GM21447 (cell line): ENCODE measurements around the gene C16orf95.
"Not testable (repeated sequence)": the region's sequence is repeated elsewhere in the genome, so short reads cannot be mapped to it uniquely, and the experiment has no call there.

Experiments used
- ATAC-seq: cut with Tn5 transposase; IDR thresholded peaks from one replicate; pipeline ENCODE4 v1.9.1; 2021; ENCODE audit not compliant: unreplicated experiment

Gene C16orf95

GRCh38 chr16:87316923-87317749 lies at the start of gene C16orf95:
TSS of gene C16orf95 (minus strand) at chr16:87317392. CDS start at chr16:87317242, 150 bp downstream.
- peak; percentile 92 for ATAC-seq

GRCh38 chr16:87366930-87367329 lies 49.7 kb upstream of the C16orf95 start:
- no peak for ATAC-seq

GRCh38 chr16:87366288-87366687 lies 49.1 kb upstream of the C16orf95 start:
- no peak for ATAC-seq

GRCh38 chr16:87365021-87365713 lies 48.0 kb upstream of the C16orf95 start:
- no peak for ATAC-seq

GRCh38 chr16:87363771-87364455 lies 46.7 kb upstream of the C16orf95 start:
- ATAC-seq = no peak

- ATAC-seq = not testable (repeated sequence)
Observed at GRCh38 chr16:87362828-87363559, 45.8 kb upstream of the C16orf95 start.

- no peak for ATAC-seq
Observed at GRCh38 chr16:87361916-87362619, 44.9 kb upstream of the C16orf95 start.

- ATAC-seq = no peak
Observed at GRCh38 chr16:87360862-87361610, 43.8 kb upstream of the C16orf95 start.

GRCh38 chr16:87359121-87359520 lies 41.9 kb upstream of the C16orf95 start:
- ATAC-seq = no peak

GRCh38 chr16:87358696-87359095 lies 41.5 kb upstream of the C16orf95 start:
- no peak for ATAC-seq

- ATAC-seq = no peak
Observed at GRCh38 chr16:87358250-87358649, 41.1 kb upstream of the C16orf95 start.

GRCh38 chr16:87356491-87356853 lies 39.3 kb upstream of the C16orf95 start:
- no peak for ATAC-seq

- no peak for ATAC-seq
Observed at GRCh38 chr16:87353613-87354012, 36.4 kb upstream of the C16orf95 start.

GRCh38 chr16:87352818-87353217 lies 35.6 kb upstream of the C16orf95 start:
- no peak for ATAC-seq

GRCh38 chr16:87351320-87351698 lies 34.1 kb upstream of the C16orf95 start:
- no peak for ATAC-seq

GRCh38 chr16:87350681-87351319 lies 33.6 kb upstream of the C16orf95 start:
- no peak for ATAC-seq

- ATAC-seq = no peak
Observed at GRCh38 chr16:87350031-87350430, 32.8 kb upstream of the C16orf95 start.

- no peak for ATAC-seq
Observed at GRCh38 chr16:87348616-87349157, 31.5 kb upstream of the C16orf95 start.
